HepG2 (cell line): ENCODE data around the gene PSMB10. TPM values are rescaled to one million over a fixed set of nuclear protein-coding genes. Genes with fewer than 3 reads are reported as not detected.
A peak's percentile ranks its signal among the peaks of the same experiment; 100 is the strongest.

Source experiments
- ARID4A ChIP-seq: sonication (generic); formaldehyde crosslinking; IDR thresholded peaks from 2 replicates; pipeline ENCODE4 v1.5.0; 2020; ENCODE audit warnings: mild to moderate bottlenecking, missing genetic modification reagents, borderline replicate concordance
- CHD4 ChIP-seq: fragments of 200-600 bp; sonication (generic); IDR thresholded peaks from 2 replicates; pipeline ENCODE4 v1.7.0; 2017; ENCODE audit warnings: mild to moderate bottlenecking, low read length, borderline replicate concordance
- EED ChIP-seq: sonication (generic); formaldehyde crosslinking; IDR thresholded peaks from 2 replicates; pipeline ENCODE4 v1.5.0; 2020; ENCODE audit warnings: mild to moderate bottlenecking, missing genetic modification reagents
- FOXO4 ChIP-seq: sonication (generic); formaldehyde crosslinking; conservative IDR thresholded peaks from 2 replicates; pipeline ENCODE4 v1.8.1; 2023; ENCODE audit warnings: missing genetic modification reagents
- GFI1 ChIP-seq: sonication (generic); formaldehyde crosslinking; IDR thresholded peaks from 2 replicates; pipeline ENCODE4 v1.5.0; 2020; ENCODE audit warnings: missing genetic modification reagents, mild to moderate bottlenecking, borderline replicate concordance
- HNRNPH1 ChIP-seq: fragments of 200-400 bp; formaldehyde crosslinking; optimal IDR thresholded peaks from 2 replicates; pipeline ENCODE3; 2017; ENCODE audit warnings: mild to moderate bottlenecking, low read depth, low read length
- ISL2 ChIP-seq: sonication (generic); formaldehyde crosslinking; IDR thresholded peaks from 2 replicates; pipeline ENCODE4 v1.5.0; 2020; ENCODE audit warnings: missing genetic modification reagents
- MYNN ChIP-seq: sonication (generic); formaldehyde crosslinking; IDR thresholded peaks from 2 replicates; pipeline ENCODE4 v1.4.0; 2020; ENCODE audit warnings: mild to moderate bottlenecking, low read depth, missing genetic modification reagents
- NRL ChIP-seq: sonication (generic); formaldehyde crosslinking; IDR thresholded peaks from 2 replicates; pipeline ENCODE4 v1.5.0; 2020; ENCODE audit warnings: missing genetic modification reagents, mild to moderate bottlenecking, moderate library complexity, borderline replicate concordance
- POGZ ChIP-seq: sonication (generic); formaldehyde crosslinking; IDR thresholded peaks from 2 replicates; pipeline ENCODE4 v1.4.0; 2020; ENCODE audit warnings: mild to moderate bottlenecking, missing genetic modification reagents
- RAD21 ChIP-seq: fragments of 450-650 bp; formaldehyde crosslinking; IDR thresholded peaks from 2 replicates; pipeline ENCODE4 v1.5.0; 2020; ENCODE audit warnings: mild to moderate bottlenecking
- RFX3 ChIP-seq: IDR thresholded peaks from 2 replicates; pipeline ENCODE4 v1.6.1; 2016; ENCODE audit warnings: missing biosample characterization, missing genetic modification reagents
- SRSF9 ChIP-seq: fragments of 200-400 bp; formaldehyde crosslinking; IDR thresholded peaks from 2 replicates; pipeline ENCODE4 v1.6.1; 2018; ENCODE audit warnings: borderline replicate concordance, mild to moderate bottlenecking, low read depth, low read length; ENCODE audit not compliant: insufficient read depth, poor library complexity, severe bottlenecking
- TCF12 ChIP-seq, 2 experiments: fragments of 450-650 bp in 1 of 2; sonication (generic) in 1 of 2; formaldehyde crosslinking in 1 of 2; IDR thresholded peaks; 2 replicates each; pipeline versions ENCODE4 v1.6.1 to v1.8.0; 2017 to 2022; ENCODE audit warnings: antibody characterized with exemption in 1 of 2, mild to moderate bottlenecking in 1 of 2, missing genetic modification reagents in 1 of 2, moderate library complexity in 1 of 2
- TFDP2 ChIP-seq: sonication (generic); formaldehyde crosslinking; IDR thresholded peaks from 2 replicates; pipeline ENCODE4 v1.4.0; 2020; ENCODE audit warnings: missing genetic modification reagents
- ZFP82 ChIP-seq: sonication (generic); formaldehyde crosslinking; IDR thresholded peaks from 2 replicates; pipeline ENCODE4 v1.5.1; 2020; ENCODE audit warnings: mild to moderate bottlenecking, missing genetic modification reagents, borderline replicate concordance
- ZNF414 ChIP-seq: sonication (generic); formaldehyde crosslinking; IDR thresholded peaks from 2 replicates; pipeline ENCODE4 v1.5.0; 2020; ENCODE audit warnings: missing genetic modification reagents
- ZNF687 ChIP-seq: sonication (generic); formaldehyde crosslinking; IDR thresholded peaks from 2 replicates; pipeline ENCODE4 v1.5.1; 2020; ENCODE audit warnings: mild to moderate bottlenecking, missing genetic modification reagents, moderate library complexity
- polyA plus RNA-seq, 8 experiments: library from polyadenylated mRNA; depleted of rRNA in 3 of 8; stranded (reverse) in 7 of 8; unstranded in 1 of 8; fragments of >200 nt; fragmentation: Illumina TruSeq in 4 of 8; extraction: Trizol in 4 of 8; gene quantifications; 2 replicates each; pipeline versions ENCODE4 v1.2.1 to v1.2.3, GENCODE V29; 2011 to 2016; ENCODE audit warnings: low read depth in 4 of 8, missing spikeins in 1 of 8, mixed read lengths in 1 of 8; ENCODE audit not compliant: insufficient read depth in 1 of 8
- total RNA-seq, 5 experiments: library from RNA; depleted of rRNA; stranded (reverse); fragments of >200 nt; fragmentation: Illumina TruSeq; extraction: Trizol; gene quantifications; 2 replicates each; pipeline ENCODE4 v1.2.3, GENCODE V29; 2016; ENCODE audit warnings: low read depth in 1 of 5

Gene PSMB10
- total and polyA plus RNA-seq, 2 of the 13 experiments (the other 11 are each of a cell fraction or from before 2014, with no cell fraction given): 12.7 to 65.9 TPM

- TF ChIP-seq MYNN (CRISPR knock-in tag) (no peak), FOXO4 (0 out of 2 replicates have a peak, but pooled peaks have one; percentile 7), ZNF687 (CRISPR knock-in tag) (peak; percentile 74), ZNF414 (peak; percentile 24; the same call in 1 of the 2 replicates), RAD21 (CRISPR knock-in tag) (0 out of 2 replicates have a peak, but pooled peaks have one; percentile 3), ARID4A (CRISPR knock-in tag) (peak; percentile 70), POGZ (CRISPR knock-in tag) (peak; percentile 51; the same call in 1 of the 2 replicates), NRL (CRISPR knock-in tag) (no peak), CHD4 (peak; percentile 84), RFX3 (CRISPR knock-in tag) (no peak), TCF12 (IDR thresholded peaks at IDR 0.05) (no peak), TCF12 (CRISPR knock-in tag; IDR thresholded peaks at IDR 0.05) (peak; percentile 90), HNRNPH1 (no peak), ZFP82 (CRISPR knock-in tag) (no peak), EED (no peak), TFDP2 (CRISPR knock-in tag) (no peak), ISL2 (no peak), GFI1 (CRISPR knock-in tag) (peak; percentile 92), SRSF9 (no peak)
Measured at GRCh38 chr16:67943256-67943618, 6.6 kb upstream of the PSMB10 start (continued).
